ENCODE data around the gene LIN7B.

GRCh38 chr19:49155820-49156346 lies 41.7 kb downstream of the LIN7B start:
- TF ChIP-seq TAF1 (IDR thresholded peaks at IDR 0.05; ENCODE audit: low read depth, low read length) (no peak), PAX5 (IDR thresholded peaks at IDR 0.05; ENCODE audit: insufficient read depth, low read length, severe bottlenecking) (no peak)

Data from GM12891 (cell line).